HPDE6-E6E7 (cell line): ENCODE data around the gene DNAH6.

Experiments
- DNase-seq: peaks from one replicate; pipeline ENCODE4 v3.0.0; 2011; ENCODE audit warnings: missing footprints; ENCODE audit errors: extremely low spot score

DNAH6 gene

DNA sequence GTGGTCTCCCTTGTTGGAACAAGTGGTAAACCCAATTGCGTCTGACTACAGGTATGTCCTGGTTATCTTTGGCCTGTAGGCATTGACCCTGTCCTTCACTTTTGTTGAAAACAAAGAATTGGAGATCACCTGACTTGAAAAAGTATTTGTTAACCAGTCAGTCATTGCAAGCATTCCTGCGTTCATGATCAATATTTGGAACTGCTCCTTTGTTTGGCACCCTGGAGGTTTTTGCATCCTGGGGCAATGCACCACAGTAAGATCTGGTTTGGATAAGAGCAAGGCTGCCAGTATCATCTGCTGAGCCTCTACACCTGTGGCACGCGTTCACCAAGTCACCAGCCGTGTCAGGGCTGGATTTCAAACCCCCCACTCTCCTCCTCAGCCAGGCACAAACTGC is 115.7 kb downstream of the DNAH6 start:
- DNase-seq = no peak

DNA sequence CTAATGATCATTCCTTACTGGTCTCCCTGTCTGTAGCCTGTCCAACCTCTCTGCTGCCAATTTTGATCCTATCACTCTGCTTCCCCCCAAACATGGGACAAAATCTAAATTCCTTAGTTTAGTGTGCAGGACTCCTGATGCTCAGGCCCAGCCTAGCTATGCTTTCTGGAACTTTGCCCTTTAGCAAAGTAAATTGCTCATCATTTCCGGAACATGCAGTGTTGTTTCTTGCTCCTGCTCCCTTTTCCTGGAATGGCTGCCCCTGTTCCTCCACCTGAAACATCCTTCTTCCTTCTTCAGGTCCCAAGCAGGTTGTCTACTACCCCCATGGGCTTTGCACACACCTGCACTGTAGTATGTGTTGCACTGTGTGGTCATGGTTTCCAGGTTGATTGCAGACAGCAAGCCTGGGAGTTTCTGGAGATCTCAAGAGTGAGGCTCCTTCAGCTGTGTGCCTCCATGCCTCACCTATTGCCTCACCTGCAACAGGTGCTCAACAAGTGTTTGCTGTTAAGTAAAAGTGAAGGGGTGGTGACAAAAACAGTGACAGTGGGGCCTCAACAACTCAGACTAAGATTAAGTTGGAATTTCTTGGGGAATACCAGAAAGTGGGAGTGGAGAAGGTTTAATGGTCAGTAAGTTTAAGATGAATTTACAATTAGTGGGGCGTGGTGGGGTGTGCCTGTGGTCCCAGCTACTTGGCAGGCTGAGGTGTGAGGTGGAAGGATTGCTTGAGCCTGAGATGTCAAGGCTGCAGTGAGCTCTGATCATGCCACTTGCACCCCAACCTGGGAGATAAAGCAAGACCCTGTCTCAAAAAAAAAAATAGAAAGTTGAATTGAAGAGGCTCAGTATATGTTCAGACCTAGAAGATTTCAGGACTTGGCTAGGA is 120.0 kb downstream of the DNAH6 start:
- no peak for DNase-seq

- no peak for DNase-seq
These were observed 123.5 kb downstream of the DNAH6 start for GRCh38 chr2:84639751-84640150.

DNA sequence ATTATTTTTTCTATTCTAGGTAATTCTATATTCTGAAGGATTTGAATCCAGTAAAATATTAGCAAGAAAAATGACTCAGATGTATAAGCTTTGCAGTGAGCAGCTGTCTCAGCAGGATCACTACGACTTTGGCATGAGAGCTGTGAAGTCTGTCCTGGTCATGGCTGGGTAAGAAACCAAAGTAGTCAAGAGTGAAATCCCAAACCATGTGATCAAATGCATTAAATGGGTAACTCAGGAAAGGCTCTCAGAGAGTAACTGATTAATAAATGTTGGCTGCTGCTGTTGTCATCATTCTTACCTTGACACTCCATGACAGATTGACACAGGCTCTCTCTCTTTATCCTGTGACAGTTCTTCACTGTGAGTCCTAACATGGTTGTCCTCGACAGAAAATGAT is 124.1 kb downstream of the DNAH6 start:
- no peak for DNase-seq

DNA sequence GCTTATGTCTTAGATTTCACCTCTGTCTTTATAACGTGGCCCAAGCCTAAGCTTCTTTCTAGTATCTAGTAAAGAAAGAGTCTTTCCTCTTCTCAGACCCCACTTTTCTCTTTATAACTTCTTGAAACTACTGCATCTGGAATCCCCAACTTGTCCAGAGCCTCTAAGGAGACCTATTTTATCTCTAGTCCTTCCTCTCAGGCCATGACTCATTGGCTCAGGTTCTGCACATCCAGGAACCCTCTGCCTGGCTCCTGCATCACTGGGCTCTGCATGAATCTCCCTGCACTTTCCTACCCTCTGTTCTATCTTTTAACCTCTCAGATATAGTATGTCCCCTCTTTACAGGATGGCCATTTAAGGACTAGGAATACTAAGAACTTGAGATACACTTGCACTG is 124.7 kb downstream of the DNAH6 start:
- DNase-seq = no peak

GRCh38 chr2:84643991-84644390 is 127.7 kb downstream of the DNAH6 start:
- no peak for DNase-seq

DNA sequence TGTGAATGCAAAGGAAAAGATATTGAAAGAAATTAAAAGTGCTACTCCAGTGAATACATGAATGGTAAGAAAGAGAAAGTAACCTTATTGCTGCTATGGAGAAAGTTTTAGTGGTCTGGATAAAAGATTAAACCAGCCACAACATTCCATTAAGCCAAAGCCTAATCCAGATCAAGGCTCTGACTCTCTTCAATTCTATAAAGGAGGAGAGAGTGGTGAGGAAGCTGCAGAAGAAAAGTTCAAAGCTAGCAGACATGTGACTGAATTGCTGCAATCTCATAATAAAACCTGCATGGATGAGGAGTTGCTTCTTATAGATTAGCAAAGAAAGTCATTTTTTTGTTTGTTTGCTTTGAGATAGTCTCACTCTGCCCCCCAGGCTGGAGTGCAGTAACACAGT is 130.2 kb downstream of the DNAH6 start:
- no peak for DNase-seq

- no peak for DNase-seq
These were observed 131.0 kb downstream of the DNAH6 start for GRCh38 chr2:84647267-84647666.

- no peak for DNase-seq
These were observed 132.8 kb downstream of the DNAH6 start for GRCh38 chr2:84649058-84649457.

DNA sequence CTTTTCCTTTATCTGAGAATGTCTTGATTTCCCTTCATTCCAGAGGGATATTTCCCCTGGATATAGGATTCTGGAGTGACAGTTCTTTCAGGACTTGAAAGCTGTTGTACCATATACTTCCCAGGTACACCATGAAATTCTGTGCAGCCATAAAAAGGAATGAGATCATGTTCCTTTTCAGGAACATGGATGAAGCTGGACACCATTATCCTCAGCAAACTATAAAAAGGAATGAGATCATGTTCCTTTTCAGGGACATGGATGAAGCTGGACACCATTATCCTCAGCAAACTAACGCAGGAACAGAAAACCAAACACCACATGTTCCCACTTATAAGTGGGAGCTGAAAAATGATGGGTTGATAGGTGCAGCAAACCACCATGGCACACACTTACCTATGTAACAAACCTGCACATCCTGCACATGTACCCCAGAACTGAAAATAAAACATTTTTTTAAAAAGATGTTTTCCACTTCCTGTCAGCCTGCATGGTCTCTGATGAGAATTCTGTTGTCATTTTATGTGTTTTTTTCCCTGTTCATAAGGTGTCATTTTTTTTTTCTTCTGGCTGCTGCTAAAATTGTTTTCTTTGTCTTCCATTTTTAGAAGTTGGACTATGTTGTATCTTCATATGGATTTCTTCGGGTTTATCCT is 133.3 kb downstream of the DNAH6 start:
- DNase-seq = no peak

GRCh38 chr2:84652431-84652830 is 136.1 kb downstream of the DNAH6 start:
- no peak for DNase-seq

- no peak for DNase-seq
These were observed 137.0 kb downstream of the DNAH6 start for GRCh38 chr2:84653302-84653701.

DNA sequence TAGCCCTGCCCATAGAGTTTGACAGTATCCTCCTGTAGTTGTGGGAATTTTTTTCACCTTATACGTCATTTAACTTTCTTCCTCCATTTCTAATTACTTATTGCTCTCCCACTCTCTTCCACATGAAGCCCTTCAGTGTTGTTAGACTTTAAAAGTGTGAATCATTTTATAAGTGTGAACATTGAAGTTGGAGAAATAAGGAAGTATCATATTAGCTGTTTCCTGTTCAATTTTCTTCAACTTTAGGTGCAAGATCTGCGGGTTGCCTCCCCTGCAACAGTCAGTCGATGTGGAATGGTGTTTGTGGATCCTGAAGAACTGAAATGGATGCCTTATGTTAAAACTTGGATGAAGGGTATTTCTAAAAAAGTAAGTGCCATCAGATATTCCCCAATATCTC is 138.1 kb downstream of the DNAH6 start:
- DNase-seq = no peak

DNA sequence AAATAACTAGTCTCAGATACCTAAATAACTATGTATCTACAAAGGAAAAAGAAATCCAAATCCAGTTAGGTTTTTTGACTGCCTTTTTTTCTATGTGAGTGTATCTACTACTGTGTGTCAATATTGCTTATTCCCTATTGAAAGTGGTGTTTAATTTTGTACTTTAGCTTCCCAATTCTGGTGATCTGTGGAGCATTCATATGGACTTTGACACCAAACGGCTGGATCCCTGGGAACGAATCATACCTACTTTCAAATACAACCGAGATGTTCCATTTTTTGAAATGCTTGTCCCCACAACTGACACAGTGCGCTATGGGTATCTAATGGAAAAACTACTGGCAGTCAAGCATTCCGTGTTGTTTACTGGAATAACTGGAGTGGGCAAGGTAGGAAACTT is 152.8 kb downstream of the DNAH6 start:
- DNase-seq = no peak

- no peak for DNase-seq
These were observed 157.8 kb downstream of the DNAH6 start for GRCh38 chr2:84674099-84674498.

DNA sequence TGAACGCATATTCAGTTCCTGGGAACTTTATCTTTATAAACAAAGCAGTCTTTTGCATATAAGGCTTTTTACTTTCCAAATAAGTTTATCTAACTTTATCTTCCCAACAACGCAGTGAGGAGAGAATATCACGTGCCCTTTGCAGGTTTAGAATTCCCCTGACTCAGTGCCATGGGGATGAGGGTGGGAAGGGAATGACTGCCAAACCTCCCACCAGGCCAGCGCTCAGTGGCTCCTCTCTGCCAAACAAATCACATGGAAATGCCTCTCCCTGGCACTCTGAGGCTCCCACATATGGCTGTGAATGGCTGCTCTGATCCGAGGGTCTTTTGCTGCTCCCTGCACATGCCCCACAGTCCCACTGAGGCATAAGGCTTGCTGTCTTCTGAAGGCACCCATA is 158.3 kb downstream of the DNAH6 start:
- no peak for DNase-seq

DNA sequence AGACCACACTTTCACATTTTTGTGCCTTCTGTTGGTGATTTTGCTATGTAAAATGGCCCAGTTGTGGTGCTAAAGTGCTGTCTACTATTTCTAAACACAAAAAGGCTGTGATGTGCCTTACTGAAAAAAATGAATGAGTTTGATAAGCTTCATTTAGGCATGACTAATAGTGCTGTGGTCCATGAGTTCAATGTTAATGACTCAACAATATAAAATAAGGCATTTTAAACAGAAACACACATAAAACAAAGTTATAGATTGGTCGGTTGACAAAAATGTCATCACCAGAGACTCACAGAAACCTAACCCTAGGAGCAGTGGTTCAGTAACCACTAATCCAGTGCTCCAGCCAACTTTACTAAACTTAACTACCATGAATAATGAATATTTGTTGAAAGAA is 160.0 kb downstream of the DNAH6 start:
- DNase-seq = no peak

DNA sequence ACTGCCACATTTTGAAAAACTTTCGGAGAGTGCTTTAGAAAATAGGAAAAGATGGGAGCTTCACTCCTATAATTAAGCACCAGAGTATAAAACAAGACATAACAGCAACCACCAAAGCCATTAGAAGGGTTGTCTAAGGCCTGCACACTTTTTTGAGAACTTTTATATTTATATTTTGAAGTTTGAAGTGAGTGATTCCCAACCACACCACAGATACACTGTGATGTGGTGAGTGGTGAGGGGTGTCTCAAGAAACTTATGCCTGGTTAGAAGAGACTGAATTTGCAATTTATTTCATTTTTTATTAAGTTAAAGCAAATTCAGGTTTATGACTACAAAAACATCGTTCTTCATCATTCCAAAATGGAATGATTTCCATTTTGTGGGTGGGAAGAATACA is 161.9 kb downstream of the DNAH6 start:
- no peak for DNase-seq

- DNase-seq = no peak
These were observed 170.6 kb downstream of the DNAH6 start for GRCh38 chr2:84686783-84687476.

GRCh38 chr2:84687498-84688149 is 171.3 kb downstream of the DNAH6 start:
- no peak for DNase-seq

- no peak for DNase-seq
These were observed 173.9 kb downstream of the DNAH6 start for GRCh38 chr2:84690225-84690624.

GRCh38 chr2:84694088-84694622 is 177.9 kb downstream of the DNAH6 start:
- DNase-seq = no peak
